Gastroesophageal sphincter (tissue), 3 donors: Measurements from ENCODE around the gene TAF12.
A peak's percentile ranks its signal among the peaks of the same experiment; 100 is the strongest.

Source experiments
- CTCF ChIP-seq, 4 experiments: fragments of 200-600 bp in 2 of 4; fragments of 450-650 bp in 2 of 4; sonication (generic) in 1 of 4; IDR thresholded peaks; one replicate each; pipeline ENCODE4 v1.5.1; 2017 to 2019; ENCODE audit warnings: antibody characterized with exemption in 4 of 4, mild to moderate bottlenecking in 2 of 4, moderate library complexity in 2 of 4
- POLR2A ChIP-seq, 2 donors: fragments of 450-650 bp; IDR thresholded peaks; one replicate each; pipeline ENCODE4 v1.6.1; 2017; ENCODE audit warnings: antibody characterized with exemption in 2 of 2, mild to moderate bottlenecking in 2 of 2, moderate library complexity in 1 of 2

- TF ChIP-seq CTCF (IDR thresholded peaks at IDR 0.05) (no peak), POLR2A (IDR thresholded peaks at IDR 0.05) (peak; percentile 99 to 100)
These were observed 5.8 kb upstream of the TAF12 start, which contains the start of gene RNU11 for GRCh38 chr1:28648474-28649198.
